Measurements from ENCODE around the gene COL6A1.
A peak's percentile ranks its signal among the peaks of the same experiment; 100 is the strongest.
"Not testable (repeated sequence)": the region's sequence is repeated elsewhere in the genome, so short reads cannot be mapped to it uniquely, and the experiment has no call there.

Gene COL6A1

GRCh38 chr21:45957551-45957950, 24.0 kb upstream of the COL6A1 start:
- H3K9me3 ChIP-seq (ENCODE audit: control insufficient read depth in 2 of 2, low read length in 2 of 2), result no peaks in the 10 kb centered on the region
- H3K9ac ChIP-seq (ENCODE audit: low read length in 2 of 2), result no peak overlapping the region
- no peaks in the 10 kb centered on the region for H3K27me3 ChIP-seq (ENCODE audit: control insufficient read depth in 1 of 2, insufficient read depth in 2 of 2, low read length in 2 of 2)
- H3K4me1 ChIP-seq (ENCODE audit: control insufficient read depth, insufficient read depth, low read length), result peaks cover 27% of the 10 kb centered on the region
- H3K4me3 ChIP-seq (ENCODE audit: low read length in 2 of 2), result no peak overlapping the region
- peak overlapping the region; percentile 46 for H3K27ac ChIP-seq (ENCODE audit: low read length)
- no peaks in the 10 kb centered on the region for H3K36me3 ChIP-seq (ENCODE audit: control insufficient read depth in 2 of 2, insufficient read depth in 2 of 2, low read length in 2 of 2)

GRCh38 chr21:45957981-45958600, 23.5 kb upstream of the COL6A1 start:
- H3K9me3 ChIP-seq (ENCODE audit: control insufficient read depth in 2 of 2, low read length in 2 of 2), result no peaks in the 10 kb centered on the region
- peak overlapping the region; percentile 46 for H3K27ac ChIP-seq (ENCODE audit: low read length)
- peaks cover 23% of the 10 kb centered on the region for H3K4me1 ChIP-seq (ENCODE audit: control insufficient read depth, insufficient read depth, low read length)
- H3K9ac ChIP-seq (ENCODE audit: low read length in 2 of 2), result no peak overlapping the region
- no peaks in the 10 kb centered on the region for H3K27me3 ChIP-seq (ENCODE audit: control insufficient read depth in 1 of 2, insufficient read depth in 2 of 2, low read length in 2 of 2)
- H3K4me3 ChIP-seq (ENCODE audit: low read length in 2 of 2), result peak overlapping the region in 1 of 2 donors; percentile 3
- H3K36me3 ChIP-seq (ENCODE audit: control insufficient read depth in 2 of 2, insufficient read depth in 2 of 2, low read length in 2 of 2), result no peaks in the 10 kb centered on the region

DNA sequence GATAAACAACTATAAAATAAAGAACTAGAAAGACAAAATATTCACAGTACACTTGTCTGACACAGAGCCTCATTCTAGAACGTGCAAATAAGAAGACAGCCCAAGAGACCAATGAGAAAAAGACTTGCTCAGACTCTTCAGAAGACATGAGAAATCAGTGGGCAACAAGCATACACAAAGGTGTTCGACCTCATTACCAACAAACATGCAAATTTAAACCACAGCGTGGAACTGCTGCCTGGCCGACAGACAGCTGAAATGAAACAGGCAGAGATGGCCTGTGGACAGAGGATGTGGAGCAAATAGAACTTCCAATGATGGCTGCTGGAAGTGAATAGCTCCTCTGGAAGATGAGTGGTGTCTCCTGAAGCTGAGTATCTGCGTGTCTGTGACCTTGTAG, 22.4 kb upstream of the COL6A1 start:
- Histone ChIP-seq H3K9me3 (ENCODE audit: control insufficient read depth in 2 of 2, low read length in 2 of 2) (no peaks in the 10 kb centered on the region), H3K27ac (ENCODE audit: low read length) (no peak overlapping the region), H3K4me1 (ENCODE audit: control insufficient read depth, insufficient read depth, low read length) (peaks cover 12% of the 10 kb centered on the region), H3K27me3 (ENCODE audit: control insufficient read depth in 1 of 2, insufficient read depth in 2 of 2, low read length in 2 of 2) (no peaks in the 10 kb centered on the region), H3K4me3 (ENCODE audit: low read length in 2 of 2) (no peak overlapping the region), H3K9ac (ENCODE audit: low read length in 2 of 2) (no peak overlapping the region), H3K36me3 (ENCODE audit: control insufficient read depth in 2 of 2, insufficient read depth in 2 of 2, low read length in 2 of 2) (no peaks in the 10 kb centered on the region)

- Histone ChIP-seq H3K36me3 (ENCODE audit: control insufficient read depth in 2 of 2, insufficient read depth in 2 of 2, low read length in 2 of 2) (no peaks in the 10 kb centered on the region), H3K27ac (ENCODE audit: low read length) (no peak overlapping the region), H3K27me3 (ENCODE audit: control insufficient read depth in 1 of 2, insufficient read depth in 2 of 2, low read length in 2 of 2) (no peaks in the 10 kb centered on the region), H3K9me3 (ENCODE audit: control insufficient read depth in 2 of 2, low read length in 2 of 2) (no peaks in the 10 kb centered on the region), H3K4me1 (ENCODE audit: control insufficient read depth, insufficient read depth, low read length) (peaks cover 8% of the 10 kb centered on the region), H3K9ac (ENCODE audit: low read length in 2 of 2) (no peak overlapping the region), H3K4me3 (ENCODE audit: low read length in 2 of 2) (no peak overlapping the region)
These were observed 21.7 kb upstream of the COL6A1 start for GRCh38 chr21:45959779-45960390.

- H3K9ac ChIP-seq (ENCODE audit: low read length in 2 of 2); H3K36me3 ChIP-seq (ENCODE audit: control insufficient read depth in 2 of 2, insufficient read depth in 2 of 2, low read length in 2 of 2); H3K27me3 ChIP-seq (ENCODE audit: control insufficient read depth in 1 of 2, insufficient read depth in 2 of 2, low read length in 2 of 2); H3K4me3 ChIP-seq (ENCODE audit: low read length in 2 of 2); H3K27ac ChIP-seq (ENCODE audit: low read length); H3K9me3 ChIP-seq (ENCODE audit: control insufficient read depth in 2 of 2, low read length in 2 of 2); H3K4me1 ChIP-seq (ENCODE audit: control insufficient read depth, insufficient read depth, low read length): not testable (repeated sequence)
These were observed 20.2 kb upstream of the COL6A1 start for GRCh38 chr21:45961408-45961807.

- Histone ChIP-seq H3K9me3 (ENCODE audit: control insufficient read depth in 2 of 2, low read length in 2 of 2) (no peaks in the 10 kb centered on the region), H3K27me3 (ENCODE audit: control insufficient read depth in 1 of 2, insufficient read depth in 2 of 2, low read length in 2 of 2) (no peaks in the 10 kb centered on the region), H3K4me3 (ENCODE audit: low read length in 2 of 2) (no peak overlapping the region), H3K36me3 (ENCODE audit: control insufficient read depth in 2 of 2, insufficient read depth in 2 of 2, low read length in 2 of 2) (no peaks in the 10 kb centered on the region), H3K9ac (ENCODE audit: low read length in 2 of 2) (no peak overlapping the region), H3K27ac (ENCODE audit: low read length) (no peak overlapping the region), H3K4me1 (ENCODE audit: control insufficient read depth, insufficient read depth, low read length) (peaks cover 6% of the 10 kb centered on the region)
These were observed 18.9 kb upstream of the COL6A1 start for GRCh38 chr21:45962531-45963231.

DNA sequence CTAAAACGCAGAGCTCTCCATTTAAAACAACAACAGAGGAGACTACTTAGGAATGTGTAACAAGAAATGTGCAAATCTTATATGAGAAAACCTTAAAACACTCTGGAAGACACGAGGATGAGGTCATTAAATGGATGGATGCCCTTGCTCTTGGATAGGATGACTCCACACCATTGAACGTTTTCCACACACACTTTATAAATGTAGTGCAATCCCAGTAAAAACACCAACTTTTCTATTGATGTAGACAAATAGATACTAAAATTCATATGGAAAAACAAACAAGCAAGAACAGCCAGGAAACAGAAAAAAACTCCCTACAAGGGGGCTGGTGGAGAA, 18.4 kb upstream of the COL6A1 start:
- no peaks in the 10 kb centered on the region for H3K9me3 ChIP-seq (ENCODE audit: control insufficient read depth in 2 of 2, low read length in 2 of 2)
- H3K27ac ChIP-seq (ENCODE audit: low read length), result no peak overlapping the region
- peaks cover 4% of the 10 kb centered on the region for H3K4me1 ChIP-seq (ENCODE audit: control insufficient read depth, insufficient read depth, low read length)
- H3K4me3 ChIP-seq (ENCODE audit: low read length in 2 of 2), result no peak overlapping the region
- no peaks in the 10 kb centered on the region for H3K36me3 ChIP-seq (ENCODE audit: control insufficient read depth in 2 of 2, insufficient read depth in 2 of 2, low read length in 2 of 2)
- H3K9ac ChIP-seq (ENCODE audit: low read length in 2 of 2), result no peak overlapping the region
- no peaks in the 10 kb centered on the region for H3K27me3 ChIP-seq (ENCODE audit: control insufficient read depth in 1 of 2, insufficient read depth in 2 of 2, low read length in 2 of 2)

GRCh38 chr21:45964649-45965048, 16.9 kb upstream of the COL6A1 start:
- no peaks in the 10 kb centered on the region for H3K36me3 ChIP-seq (ENCODE audit: control insufficient read depth in 2 of 2, insufficient read depth in 2 of 2, low read length in 2 of 2)
- peaks cover 2% of the 10 kb centered on the region for H3K4me1 ChIP-seq (ENCODE audit: control insufficient read depth, insufficient read depth, low read length)
- H3K4me3 ChIP-seq (ENCODE audit: low read length in 2 of 2), result no peak overlapping the region
- no peaks in the 10 kb centered on the region for H3K9me3 ChIP-seq (ENCODE audit: control insufficient read depth in 2 of 2, low read length in 2 of 2)
- no peak overlapping the region for H3K27ac ChIP-seq (ENCODE audit: low read length)
- no peak overlapping the region for H3K9ac ChIP-seq (ENCODE audit: low read length in 2 of 2)
- H3K27me3 ChIP-seq (ENCODE audit: control insufficient read depth in 1 of 2, insufficient read depth in 2 of 2, low read length in 2 of 2), result no peaks in the 10 kb centered on the region

GRCh38 chr21:45965084-45965809, 16.3 kb upstream of the COL6A1 start:
- Histone ChIP-seq H3K9ac (ENCODE audit: low read length in 2 of 2) (no peak overlapping the region), H3K9me3 (ENCODE audit: control insufficient read depth in 2 of 2, low read length in 2 of 2) (no peaks in the 10 kb centered on the region), H3K27ac (ENCODE audit: low read length) (no peak overlapping the region), H3K4me1 (ENCODE audit: control insufficient read depth, insufficient read depth, low read length) (peaks cover 2% of the 10 kb centered on the region), H3K4me3 (ENCODE audit: low read length in 2 of 2) (no peak overlapping the region), H3K27me3 (ENCODE audit: control insufficient read depth in 1 of 2, insufficient read depth in 2 of 2, low read length in 2 of 2) (no peaks in the 10 kb centered on the region), H3K36me3 (ENCODE audit: control insufficient read depth in 2 of 2, insufficient read depth in 2 of 2, low read length in 2 of 2) (no peaks in the 10 kb centered on the region)

GRCh38 chr21:45966791-45967394, 14.7 kb upstream of the COL6A1 start:
- Histone ChIP-seq H3K27me3 (ENCODE audit: control insufficient read depth in 1 of 2, insufficient read depth in 2 of 2, low read length in 2 of 2) (no peaks in the 10 kb centered on the region), H3K4me1 (ENCODE audit: control insufficient read depth, insufficient read depth, low read length) (peaks cover 18% of the 10 kb centered on the region), H3K27ac (ENCODE audit: low read length) (no peak overlapping the region), H3K36me3 (ENCODE audit: control insufficient read depth in 2 of 2, insufficient read depth in 2 of 2, low read length in 2 of 2) (no peaks in the 10 kb centered on the region), H3K9me3 (ENCODE audit: control insufficient read depth in 2 of 2, low read length in 2 of 2) (no peaks in the 10 kb centered on the region), H3K9ac (ENCODE audit: low read length in 2 of 2) (no peak overlapping the region), H3K4me3 (ENCODE audit: low read length in 2 of 2) (no peak overlapping the region)

All from stomach smooth muscle (tissue), 2 donors.